BE2C (cell line): ENCODE data around the gene GPR161.
A peak's percentile ranks its signal among the peaks of the same experiment; 100 is the strongest.

Experiments used
- DNase-seq: peaks from one replicate; pipeline ENCODE4 v3.0.0-alpha.2; 2020
- H3K27me3 ChIP-seq: fragments of 250-450 bp; sonication (Bioruptor Pico); 2 replicates; pipeline ENCODE4 v1.5.1; 2020; ENCODE audit warnings: mild to moderate bottlenecking
- H3K36me3 ChIP-seq: fragments of 250-450 bp; sonication (Bioruptor Pico); 2 replicates; pipeline ENCODE4 v1.5.1; 2020; ENCODE audit warnings: mild to moderate bottlenecking
- H3K4me1 ChIP-seq: fragments of 250-450 bp; sonication (Bioruptor Pico); 2 replicates; pipeline ENCODE4 v1.5.1; 2020
- H3K4me3 ChIP-seq: 2 replicates; pipeline ENCODE4 v1.5.1; 2011; ENCODE audit warnings: low read depth, low read length
- H3K9me3 ChIP-seq: fragments of 250-450 bp; sonication (Bioruptor Pico); 2 replicates; pipeline ENCODE4 v1.5.1; 2020
- CTCF ChIP-seq: IDR thresholded peaks from 2 replicates; pipeline ENCODE4 v1.5.1; 2012; ENCODE audit warnings: mild to moderate bottlenecking, low read depth, low read length

The GPR161 gene

GRCh38 chr1:168086438-168086837, 50.3 kb downstream of the GPR161 start:
- Histone ChIP-seq H3K36me3 (no peaks in the 10 kb centered on the region), H3K9me3 (no peaks in the 10 kb centered on the region), H3K4me1 (no peaks in the 10 kb centered on the region), H3K4me3 (no peak overlapping the region), H3K27me3 (no peaks in the 10 kb centered on the region)
- TF ChIP-seq CTCF: no peak
- DNase-seq: no peak

GRCh38 chr1:168085401-168085872, 51.3 kb downstream of the GPR161 start:
- DNase-seq: no peak

GRCh38 chr1:168084396-168085231, 52.1 kb downstream of the GPR161 start:
- peak; percentile 96 for TF ChIP-seq CTCF
- H3K27me3 ChIP-seq: no peaks in the 10 kb centered on the region
- H3K4me3 ChIP-seq: no peak overlapping the region
- no peaks in the 10 kb centered on the region for H3K36me3 ChIP-seq
- no peaks in the 10 kb centered on the region for H3K9me3 ChIP-seq
- peaks cover 3% of the 10 kb centered on the region; the same call in 1 of the 2 replicates for H3K4me1 ChIP-seq
- peak; percentile 72 for DNase-seq

More at GRCh38 chr1:168085401-168085872, 51.3 kb downstream of the GPR161 start:
- H3K4me3 ChIP-seq: no peak overlapping the region
- peaks cover 1% of the 10 kb centered on the region; the same call in 1 of the 2 replicates for H3K4me1 ChIP-seq
- no peaks in the 10 kb centered on the region for H3K9me3 ChIP-seq
- H3K36me3 ChIP-seq: no peaks in the 10 kb centered on the region
- no peaks in the 10 kb centered on the region for H3K27me3 ChIP-seq
- TF ChIP-seq CTCF: no peak

- no peak for DNase-seq
- TF ChIP-seq CTCF: no peak
- Histone ChIP-seq H3K4me3 (no peak overlapping the region), H3K36me3 (no peaks in the 10 kb centered on the region), H3K27me3 (no peaks in the 10 kb centered on the region), H3K4me1 (peaks cover 3% of the 10 kb centered on the region; the same call in 1 of the 2 replicates), H3K9me3 (no peaks in the 10 kb centered on the region)
These were observed 53.0 kb downstream of the GPR161 start for GRCh38 chr1:168083456-168084325.

- no peaks in the 10 kb centered on the region for H3K9me3 ChIP-seq
These were observed 54.5 kb downstream of the GPR161 start for GRCh38 chr1:168082008-168082876.

More at GRCh38 chr1:168082008-168082876, 54.5 kb downstream of the GPR161 start:
- H3K27me3 ChIP-seq: no peaks in the 10 kb centered on the region
- TF ChIP-seq CTCF: peak; percentile 98
- no peaks in the 10 kb centered on the region for H3K36me3 ChIP-seq
- peak; percentile 80 for DNase-seq
- H3K4me3 ChIP-seq: no peak overlapping the region
- H3K4me1 ChIP-seq: peaks cover 3% of the 10 kb centered on the region; the same call in 1 of the 2 replicates
